ENCODE data around the gene ADGRE2. TPM values are rescaled to one million over a fixed set of nuclear protein-coding genes. Genes with fewer than 3 reads are reported as not detected.

ADGRE2 gene
- polyA plus RNA-seq, 2 of the 4 experiments (the other 2 are of a cell fraction) = 0.39 to 0.47 TPM

GRCh38 chr19:14770136-14770535, 8.2 kb downstream of the ADGRE2 start:
- Histone ChIP-seq H3K4me3 (no peak overlapping the region), H3K27ac (no peak overlapping the region), H3K4me2 (no peak overlapping the region), H3K9me3 (no peaks in the 10 kb centered on the region), H3K4me1 (no peaks in the 10 kb centered on the region)
- ChIA-PET CTCF (interaction anchor here (0.7 to 1.2 kb wide), 2 partner anchors 10 to 12 kb away, joined by 3 read pairs; no protein-coding TSS in a partner anchor), POLR2A (no interaction called here)
- no peak for DNase-seq (ENCODE audit: low read depth in 1 of 2, low spot score in 1 of 2)
- no peak for ATAC-seq
- FAIRE-seq = no peak
- TF ChIP-seq NFE2L2 (conservative IDR thresholded peaks at IDR 0.05; ENCODE audit: low read length) = no peak
- no peak for TF ChIP-seq RNF2 (IDR thresholded peaks at IDR 0.05; ENCODE audit: borderline replicate concordance, low read depth)
- TF ChIP-seq TP53 (CRISPR knock-in tag; IDR thresholded peaks at IDR 0.05) = no peak
- TF ChIP-seq CEBPB (IDR thresholded peaks at IDR 0.05) = no peak
- TF ChIP-seq HOXB5 (CRISPR knock-in tag; IDR thresholded peaks at IDR 0.05) = no peak
- TF ChIP-seq KDM5A (IDR thresholded peaks at IDR 0.05) = no peak
- no peak for TF ChIP-seq RARB (CRISPR knock-in tag; IDR thresholded peaks at IDR 0.05)
- TF ChIP-seq, protein P1, sequence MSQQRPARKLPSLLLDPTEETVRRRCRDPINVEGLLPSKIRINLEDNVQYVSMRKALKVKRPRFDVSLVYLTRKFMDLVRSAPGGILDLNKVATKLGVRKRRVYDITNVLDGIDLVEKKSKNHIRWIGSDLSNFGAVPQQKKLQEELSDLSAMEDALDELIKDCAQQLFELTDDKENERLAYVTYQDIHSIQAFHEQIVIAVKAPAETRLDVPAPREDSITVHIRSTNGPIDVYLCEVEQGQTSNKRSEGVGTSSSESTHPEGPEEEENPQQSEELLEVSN (IDR thresholded peaks at IDR 0.05; ENCODE audit: borderline replicate concordance, low read depth) = no peak
- TF ChIP-seq PHF8 (IDR thresholded peaks at IDR 0.05; ENCODE audit: borderline replicate concordance, low read depth) = no peak
- no peak for TF ChIP-seq HDAC2 (IDR thresholded peaks at IDR 0.05)
- TF ChIP-seq NR3C1 (IDR thresholded peaks at IDR 0.05) = no peak
- no peak for TF ChIP-seq RAD21 (conservative IDR thresholded peaks at IDR 0.05 in 1 of 2, IDR thresholded peaks at IDR 0.05 in 1 of 2)
- TF ChIP-seq HOXB13 (CRISPR knock-in tag; IDR thresholded peaks at IDR 0.05; ENCODE audit: low read depth) = no peak
- TF ChIP-seq, protein P2, sequence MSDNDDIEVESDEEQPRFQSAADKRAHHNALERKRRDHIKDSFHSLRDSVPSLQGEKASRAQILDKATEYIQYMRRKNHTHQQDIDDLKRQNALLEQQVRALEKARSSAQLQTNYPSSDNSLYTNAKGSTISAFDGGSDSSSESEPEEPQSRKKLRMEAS (IDR thresholded peaks at IDR 0.05) = no peak
- no peak for TF ChIP-seq FOXS1 (CRISPR knock-in tag; IDR thresholded peaks at IDR 0.05)
- 64% methylated on average over 5 of the region's 5 CpGs for WGBS (ENCODE audit: missing lambda C conversion rate)

DNA sequence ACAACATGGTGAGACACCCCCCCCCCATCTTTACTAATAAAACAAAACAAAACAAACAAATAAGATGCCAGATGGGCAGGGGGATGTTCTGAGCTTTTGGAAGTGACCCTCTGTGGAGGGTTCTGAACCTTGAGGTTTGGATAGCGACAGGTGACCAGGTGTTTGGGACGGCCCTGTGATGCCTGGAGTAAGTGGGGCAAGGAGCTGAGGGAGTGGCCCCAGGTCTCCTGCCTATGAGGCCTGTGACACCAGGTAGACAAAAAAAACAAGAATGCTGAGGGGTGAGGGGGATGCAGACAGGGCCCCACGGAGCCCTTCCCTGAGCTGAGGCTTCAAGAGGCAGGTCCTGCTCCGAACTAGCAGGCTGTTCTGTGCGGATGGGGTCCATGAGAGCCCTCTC, 9.2 kb downstream of the ADGRE2 start:
- POLR2A ChIA-PET = no interaction called here
- WGBS (ENCODE audit: missing lambda C conversion rate) = 75% methylated on average over 5 of the region's 5 CpGs
- H3K4me1 ChIP-seq = no peaks in the 10 kb centered on the region
- H3K9me3 ChIP-seq = no peaks in the 10 kb centered on the region
- no peak overlapping the region for H3K4me2 ChIP-seq
- DNase-seq (ENCODE audit: low read depth in 1 of 2, low spot score in 1 of 2) (no peak), FAIRE-seq (no peak), ATAC-seq (no peak)
- no peak for TF ChIP-seq BHLHE40 (IDR thresholded peaks at IDR 0.05; ENCODE audit: low read depth, low read length)
- TF ChIP-seq EHF (CRISPR knock-in tag; IDR thresholded peaks at IDR 0.05) = no peak
- no peak for TF ChIP-seq BCL3 (IDR thresholded peaks at IDR 0.05)
- no peak for TF ChIP-seq EHMT2 (IDR thresholded peaks at IDR 0.05; ENCODE audit: low read depth)
- TF ChIP-seq CBX2 (IDR thresholded peaks at IDR 0.05; ENCODE audit: borderline replicate concordance, low read depth) = no peak
- no peak for TF ChIP-seq NFE2L2 (conservative IDR thresholded peaks at IDR 0.05; ENCODE audit: low read length)
- no peak overlapping the region for H3K4me3 ChIP-seq
- no peak overlapping the region for H3K27ac ChIP-seq
- CTCF ChIA-PET = interaction anchor here (1.2 kb wide), 1 partner anchor 13 kb away, joined by 3 read pairs; no protein-coding TSS in a partner anchor

GRCh38 chr19:14768001-14768400, 10.4 kb downstream of the ADGRE2 start:
- TF ChIP-seq HOXB13 (CRISPR knock-in tag; IDR thresholded peaks at IDR 0.05; ENCODE audit: low read depth) = no peak
- TF ChIP-seq CBX2 (IDR thresholded peaks at IDR 0.05; ENCODE audit: borderline replicate concordance, low read depth) = no peak
- TF ChIP-seq EP300 (IDR thresholded peaks at IDR 0.05) = no peak
- TF ChIP-seq, protein P2 (IDR thresholded peaks at IDR 0.05) = no peak
- no peak for TF ChIP-seq TFCP2L1 (CRISPR knock-in tag; IDR thresholded peaks at IDR 0.05)
- no peak for TF ChIP-seq CHD2 (IDR thresholded peaks at IDR 0.05; ENCODE audit: low read length, partially characterized antibody)
- ChIA-PET POLR2A (no interaction called here), CTCF (no interaction called here)
- WGBS (ENCODE audit: missing lambda C conversion rate) = 17% methylated on average over 1 of the region's 2 CpGs
- Histone ChIP-seq H3K9me3 (no peaks in the 10 kb centered on the region), H3K4me3 (no peak overlapping the region), H3K4me1 (no peaks in the 10 kb centered on the region), H3K4me2 (no peak overlapping the region), H3K27ac (no peak overlapping the region)
- no peak for ATAC-seq
- no peak for FAIRE-seq
- DNase-seq (ENCODE audit: low read depth in 1 of 2, low spot score in 1 of 2) = no peak
